Measurements from ENCODE around the gene GADD45A. TPM values are rescaled to one million over a fixed set of nuclear protein-coding genes. Genes with fewer than 3 reads are reported as not detected.
A peak's percentile ranks its signal among the peaks of the same experiment; 100 is the strongest.

Gene GADD45A
- total and polyA plus RNA-seq, 9 of the 15 experiments (the other 6 are each of a cell fraction or from before 2014, with no cell fraction given) = 21.3 to 156 (median 62.1) TPM

GRCh38 chr1:67732750-67733151, 47.8 kb downstream of the GADD45A start (continued):
- TF ChIP-seq RBBP5 (IDR thresholded peaks at IDR 0.05; ENCODE audit: borderline replicate concordance, insufficient read depth, low read length, poor library complexity, severe bottlenecking) = no peak
- TF ChIP-seq KLF6 (CRISPR knock-in tag; IDR thresholded peaks at IDR 0.05; ENCODE audit: borderline replicate concordance) = no peak
- no peak for TF ChIP-seq ZBTB9 (CRISPR knock-in tag; IDR thresholded peaks at IDR 0.05)
- TF ChIP-seq TOE1 (IDR thresholded peaks at IDR 0.05; ENCODE audit: borderline replicate concordance) = no peak
- TF ChIP-seq TOE1 (CRISPR knock-in tag; IDR thresholded peaks at IDR 0.05; ENCODE audit: borderline replicate concordance, low read depth) = no peak
- no peak for TF ChIP-seq ZNF324 (CRISPR knock-in tag; IDR thresholded peaks at IDR 0.05)
- TF ChIP-seq, protein P1, sequence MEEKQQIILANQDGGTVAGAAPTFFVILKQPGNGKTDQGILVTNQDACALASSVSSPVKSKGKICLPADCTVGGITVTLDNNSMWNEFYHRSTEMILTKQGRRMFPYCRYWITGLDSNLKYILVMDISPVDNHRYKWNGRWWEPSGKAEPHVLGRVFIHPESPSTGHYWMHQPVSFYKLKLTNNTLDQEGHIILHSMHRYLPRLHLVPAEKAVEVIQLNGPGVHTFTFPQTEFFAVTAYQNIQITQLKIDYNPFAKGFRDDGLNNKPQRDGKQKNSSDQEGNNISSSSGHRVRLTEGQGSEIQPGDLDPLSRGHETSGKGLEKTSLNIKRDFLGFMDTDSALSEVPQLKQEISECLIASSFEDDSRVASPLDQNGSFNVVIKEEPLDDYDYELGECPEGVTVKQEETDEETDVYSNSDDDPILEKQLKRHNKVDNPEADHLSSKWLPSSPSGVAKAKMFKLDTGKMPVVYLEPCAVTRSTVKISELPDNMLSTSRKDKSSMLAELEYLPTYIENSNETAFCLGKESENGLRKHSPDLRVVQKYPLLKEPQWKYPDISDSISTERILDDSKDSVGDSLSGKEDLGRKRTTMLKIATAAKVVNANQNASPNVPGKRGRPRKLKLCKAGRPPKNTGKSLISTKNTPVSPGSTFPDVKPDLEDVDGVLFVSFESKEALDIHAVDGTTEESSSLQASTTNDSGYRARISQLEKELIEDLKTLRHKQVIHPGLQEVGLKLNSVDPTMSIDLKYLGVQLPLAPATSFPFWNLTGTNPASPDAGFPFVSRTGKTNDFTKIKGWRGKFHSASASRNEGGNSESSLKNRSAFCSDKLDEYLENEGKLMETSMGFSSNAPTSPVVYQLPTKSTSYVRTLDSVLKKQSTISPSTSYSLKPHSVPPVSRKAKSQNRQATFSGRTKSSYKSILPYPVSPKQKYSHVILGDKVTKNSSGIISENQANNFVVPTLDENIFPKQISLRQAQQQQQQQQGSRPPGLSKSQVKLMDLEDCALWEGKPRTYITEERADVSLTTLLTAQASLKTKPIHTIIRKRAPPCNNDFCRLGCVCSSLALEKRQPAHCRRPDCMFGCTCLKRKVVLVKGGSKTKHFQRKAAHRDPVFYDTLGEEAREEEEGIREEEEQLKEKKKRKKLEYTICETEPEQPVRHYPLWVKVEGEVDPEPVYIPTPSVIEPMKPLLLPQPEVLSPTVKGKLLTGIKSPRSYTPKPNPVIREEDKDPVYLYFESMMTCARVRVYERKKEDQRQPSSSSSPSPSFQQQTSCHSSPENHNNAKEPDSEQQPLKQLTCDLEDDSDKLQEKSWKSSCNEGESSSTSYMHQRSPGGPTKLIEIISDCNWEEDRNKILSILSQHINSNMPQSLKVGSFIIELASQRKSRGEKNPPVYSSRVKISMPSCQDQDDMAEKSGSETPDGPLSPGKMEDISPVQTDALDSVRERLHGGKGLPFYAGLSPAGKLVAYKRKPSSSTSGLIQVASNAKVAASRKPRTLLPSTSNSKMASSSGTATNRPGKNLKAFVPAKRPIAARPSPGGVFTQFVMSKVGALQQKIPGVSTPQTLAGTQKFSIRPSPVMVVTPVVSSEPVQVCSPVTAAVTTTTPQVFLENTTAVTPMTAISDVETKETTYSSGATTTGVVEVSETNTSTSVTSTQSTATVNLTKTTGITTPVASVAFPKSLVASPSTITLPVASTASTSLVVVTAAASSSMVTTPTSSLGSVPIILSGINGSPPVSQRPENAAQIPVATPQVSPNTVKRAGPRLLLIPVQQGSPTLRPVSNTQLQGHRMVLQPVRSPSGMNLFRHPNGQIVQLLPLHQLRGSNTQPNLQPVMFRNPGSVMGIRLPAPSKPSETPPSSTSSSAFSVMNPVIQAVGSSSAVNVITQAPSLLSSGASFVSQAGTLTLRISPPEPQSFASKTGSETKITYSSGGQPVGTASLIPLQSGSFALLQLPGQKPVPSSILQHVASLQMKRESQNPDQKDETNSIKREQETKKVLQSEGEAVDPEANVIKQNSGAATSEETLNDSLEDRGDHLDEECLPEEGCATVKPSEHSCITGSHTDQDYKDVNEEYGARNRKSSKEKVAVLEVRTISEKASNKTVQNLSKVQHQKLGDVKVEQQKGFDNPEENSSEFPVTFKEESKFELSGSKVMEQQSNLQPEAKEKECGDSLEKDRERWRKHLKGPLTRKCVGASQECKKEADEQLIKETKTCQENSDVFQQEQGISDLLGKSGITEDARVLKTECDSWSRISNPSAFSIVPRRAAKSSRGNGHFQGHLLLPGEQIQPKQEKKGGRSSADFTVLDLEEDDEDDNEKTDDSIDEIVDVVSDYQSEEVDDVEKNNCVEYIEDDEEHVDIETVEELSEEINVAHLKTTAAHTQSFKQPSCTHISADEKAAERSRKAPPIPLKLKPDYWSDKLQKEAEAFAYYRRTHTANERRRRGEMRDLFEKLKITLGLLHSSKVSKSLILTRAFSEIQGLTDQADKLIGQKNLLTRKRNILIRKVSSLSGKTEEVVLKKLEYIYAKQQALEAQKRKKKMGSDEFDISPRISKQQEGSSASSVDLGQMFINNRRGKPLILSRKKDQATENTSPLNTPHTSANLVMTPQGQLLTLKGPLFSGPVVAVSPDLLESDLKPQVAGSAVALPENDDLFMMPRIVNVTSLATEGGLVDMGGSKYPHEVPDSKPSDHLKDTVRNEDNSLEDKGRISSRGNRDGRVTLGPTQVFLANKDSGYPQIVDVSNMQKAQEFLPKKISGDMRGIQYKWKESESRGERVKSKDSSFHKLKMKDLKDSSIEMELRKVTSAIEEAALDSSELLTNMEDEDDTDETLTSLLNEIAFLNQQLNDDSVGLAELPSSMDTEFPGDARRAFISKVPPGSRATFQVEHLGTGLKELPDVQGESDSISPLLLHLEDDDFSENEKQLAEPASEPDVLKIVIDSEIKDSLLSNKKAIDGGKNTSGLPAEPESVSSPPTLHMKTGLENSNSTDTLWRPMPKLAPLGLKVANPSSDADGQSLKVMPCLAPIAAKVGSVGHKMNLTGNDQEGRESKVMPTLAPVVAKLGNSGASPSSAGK (IDR thresholded peaks at IDR 0.05) = no peak
- TF ChIP-seq L3MBTL2 (IDR thresholded peaks at IDR 0.05) = peak; percentile 14; the same call in 1 of the 2 replicates
- TF ChIP-seq THRAP3 (IDR thresholded peaks at IDR 0.05; ENCODE audit: borderline replicate concordance) = no peak
- no peak for TF ChIP-seq PHTF2 (CRISPR knock-in tag; IDR thresholded peaks at IDR 0.05)
- no peak for TF ChIP-seq ZNF174 (CRISPR knock-in tag; IDR thresholded peaks at IDR 0.05)
- TF ChIP-seq, protein P2, sequence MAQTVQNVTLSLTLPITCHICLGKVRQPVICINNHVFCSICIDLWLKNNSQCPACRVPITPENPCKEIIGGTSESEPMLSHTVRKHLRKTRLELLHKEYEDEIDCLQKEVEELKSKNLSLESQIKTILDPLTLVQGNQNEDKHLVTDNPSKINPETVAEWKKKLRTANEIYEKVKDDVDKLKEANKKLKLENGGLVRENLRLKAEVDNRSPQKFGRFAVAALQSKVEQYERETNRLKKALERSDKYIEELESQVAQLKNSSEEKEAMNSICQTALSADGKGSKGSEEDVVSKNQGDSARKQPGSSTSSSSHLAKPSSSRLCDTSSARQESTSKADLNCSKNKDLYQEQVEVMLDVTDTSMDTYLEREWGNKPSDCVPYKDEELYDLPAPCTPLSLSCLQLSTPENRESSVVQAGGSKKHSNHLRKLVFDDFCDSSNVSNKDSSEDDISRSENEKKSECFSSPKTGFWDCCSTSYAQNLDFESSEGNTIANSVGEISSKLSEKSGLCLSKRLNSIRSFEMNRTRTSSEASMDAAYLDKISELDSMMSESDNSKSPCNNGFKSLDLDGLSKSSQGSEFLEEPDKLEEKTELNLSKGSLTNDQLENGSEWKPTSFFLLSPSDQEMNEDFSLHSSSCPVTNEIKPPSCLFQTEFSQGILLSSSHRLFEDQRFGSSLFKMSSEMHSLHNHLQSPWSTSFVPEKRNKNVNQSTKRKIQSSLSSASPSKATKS (CRISPR knock-in tag; IDR thresholded peaks at IDR 0.05) = no peak
